ENCODE results near the gene SFR1.
A peak's percentile ranks its signal among the peaks of the same experiment; 100 is the strongest.

Gene SFR1

GRCh38 chr10:104138131-104138530, 16.2 kb downstream of the SFR1 start:
- H3K9me2 ChIP-seq (replicated peaks; ENCODE audit: insufficient read depth, low read length), result no peaks in the 10 kb centered on the region
- H3F3A ChIP-seq (ENCODE audit: insufficient read depth, low read length), result no peaks in the 10 kb centered on the region
- H3K9ac ChIP-seq (ENCODE audit: low read length), result no peak overlapping the region
- H3K36me3 ChIP-seq (replicated peaks; ENCODE audit: insufficient read depth, low read length), result no peaks in the 10 kb centered on the region
- H3K9me3 ChIP-seq (replicated peaks; ENCODE audit: insufficient read depth, low read length), result no peaks in the 10 kb centered on the region
- TF ChIP-seq EZH2phosphoT487 (IDR thresholded peaks at IDR 0.05; ENCODE audit: low read length) (no peak), EZH2 (optimal IDR thresholded peaks at IDR 0.05; ENCODE audit: low read depth, low read length) (no peak), CTCF (IDR thresholded peaks at IDR 0.05; ENCODE audit: low read length) (no peak)
- no peaks in the 10 kb centered on the region for H3K4me1 ChIP-seq (ENCODE audit: low read length)
- H3K27ac ChIP-seq (ENCODE audit: low read length), result no peak overlapping the region
- no peak for DNase-seq
- no peak overlapping the region for H3K4me2 ChIP-seq (ENCODE audit: low read depth, low read length)
- no peak overlapping the region for H2AFZ ChIP-seq (ENCODE audit: low read length)
- no peaks in the 10 kb centered on the region for H3K27me3 ChIP-seq (replicated peaks; ENCODE audit: insufficient read depth, low read length)
- no peak overlapping the region for H3K4me3 ChIP-seq (ENCODE audit: low read length)
- no peaks in the 10 kb centered on the region for H3K79me2 ChIP-seq (ENCODE audit: low read length)
- H4K20me1 ChIP-seq (ENCODE audit: insufficient read depth, low read length), result no peaks in the 10 kb centered on the region

GRCh38 chr10:104139221-104139620, 17.2 kb downstream of the SFR1 start:
- H2AFZ ChIP-seq (ENCODE audit: low read length), result no peak overlapping the region
- no peak for DNase-seq
- no peaks in the 10 kb centered on the region for H3K36me3 ChIP-seq (replicated peaks; ENCODE audit: insufficient read depth, low read length)
- no peak overlapping the region for H3K27ac ChIP-seq (ENCODE audit: low read length)
- no peaks in the 10 kb centered on the region for H3F3A ChIP-seq (ENCODE audit: insufficient read depth, low read length)
- H3K9me2 ChIP-seq (replicated peaks; ENCODE audit: insufficient read depth, low read length), result no peaks in the 10 kb centered on the region
- no peak overlapping the region for H3K4me3 ChIP-seq (ENCODE audit: low read length)
- TF ChIP-seq EZH2phosphoT487 (IDR thresholded peaks at IDR 0.05; ENCODE audit: low read length) (no peak), CTCF (IDR thresholded peaks at IDR 0.05; ENCODE audit: low read length) (peak; percentile 49), EZH2 (optimal IDR thresholded peaks at IDR 0.05; ENCODE audit: low read depth, low read length) (no peak)
- no peaks in the 10 kb centered on the region for H3K4me1 ChIP-seq (ENCODE audit: low read length)
- H3K27me3 ChIP-seq (replicated peaks; ENCODE audit: insufficient read depth, low read length), result no peaks in the 10 kb centered on the region
- H3K79me2 ChIP-seq (ENCODE audit: low read length), result no peaks in the 10 kb centered on the region
- H3K9me3 ChIP-seq (replicated peaks; ENCODE audit: insufficient read depth, low read length), result no peaks in the 10 kb centered on the region
- no peak overlapping the region for H3K4me2 ChIP-seq (ENCODE audit: low read depth, low read length)
- no peaks in the 10 kb centered on the region for H4K20me1 ChIP-seq (ENCODE audit: insufficient read depth, low read length)
- no peak overlapping the region for H3K9ac ChIP-seq (ENCODE audit: low read length)

GRCh38 chr10:104142081-104142480, 20.1 kb downstream of the SFR1 start:
- H3K36me3 ChIP-seq (replicated peaks; ENCODE audit: insufficient read depth, low read length), result no peaks in the 10 kb centered on the region
- no peaks in the 10 kb centered on the region for H3K79me2 ChIP-seq (ENCODE audit: low read length)
- no peaks in the 10 kb centered on the region for H4K20me1 ChIP-seq (ENCODE audit: insufficient read depth, low read length)
- H3K4me3 ChIP-seq (ENCODE audit: low read length), result no peak overlapping the region
- H3K9ac ChIP-seq (ENCODE audit: low read length), result no peak overlapping the region
- no peaks in the 10 kb centered on the region for H3K9me3 ChIP-seq (replicated peaks; ENCODE audit: insufficient read depth, low read length)
- H3K27me3 ChIP-seq (replicated peaks; ENCODE audit: insufficient read depth, low read length), result no peaks in the 10 kb centered on the region
- H3K4me1 ChIP-seq (ENCODE audit: low read length), result no peaks in the 10 kb centered on the region
- H3F3A ChIP-seq (ENCODE audit: insufficient read depth, low read length), result no peaks in the 10 kb centered on the region
- H2AFZ ChIP-seq (ENCODE audit: low read length), result no peak overlapping the region
- DNase-seq, result no peak
- H3K9me2 ChIP-seq (replicated peaks; ENCODE audit: insufficient read depth, low read length), result no peaks in the 10 kb centered on the region
- H3K4me2 ChIP-seq (ENCODE audit: low read depth, low read length), result no peak overlapping the region
- no peak overlapping the region for H3K27ac ChIP-seq (ENCODE audit: low read length)
- no peak for TF ChIP-seq CTCF (IDR thresholded peaks at IDR 0.05; ENCODE audit: low read length)
- no peak for TF ChIP-seq EZH2 (optimal IDR thresholded peaks at IDR 0.05; ENCODE audit: low read depth, low read length)
- TF ChIP-seq EZH2phosphoT487 (IDR thresholded peaks at IDR 0.05; ENCODE audit: low read length), result no peak

Measured in MM.1S (cell line).